HG03432 (cell line): ENCODE results near the gene KIAA1549.

Experiments used
- ATAC-seq: cut with Tn5 transposase; IDR thresholded peaks from one replicate; pipeline ENCODE4 v1.9.1; 2021; ENCODE audit warnings: mild to moderate bottlenecking, moderate library complexity; ENCODE audit not compliant: unreplicated experiment

KIAA1549 gene

GRCh38 chr7:138861051-138861450 is 120.1 kb downstream of the KIAA1549 start:
- ATAC-seq: no peak

- ATAC-seq: no peak
These were observed 123.5 kb downstream of the KIAA1549 start for GRCh38 chr7:138857728-138858127.

- ATAC-seq: no peak
These were observed 127.0 kb downstream of the KIAA1549 start for GRCh38 chr7:138854115-138854645.

GRCh38 chr7:138853448-138853847 is 127.7 kb downstream of the KIAA1549 start:
- ATAC-seq: no peak

- ATAC-seq: no peak
These were observed 128.7 kb downstream of the KIAA1549 start for GRCh38 chr7:138852469-138852868.

- ATAC-seq: no peak
These were observed 131.5 kb downstream of the KIAA1549 start for GRCh38 chr7:138849701-138850100.

- no peak for ATAC-seq
These were observed 132.9 kb downstream of the KIAA1549 start for GRCh38 chr7:138848056-138848980.

- no peak for ATAC-seq
These were observed 135.5 kb downstream of the KIAA1549 start for GRCh38 chr7:138845711-138846110.

GRCh38 chr7:138843632-138844580 is 137.3 kb downstream of the KIAA1549 start:
- no peak for ATAC-seq

GRCh38 chr7:138842111-138842510 is 139.1 kb downstream of the KIAA1549 start:
- ATAC-seq: no peak

GRCh38 chr7:138838166-138838565 is 143.0 kb downstream of the KIAA1549 start:
- no peak for ATAC-seq

- ATAC-seq: no peak
These were observed 143.6 kb downstream of the KIAA1549 start for GRCh38 chr7:138837627-138838026.

GRCh38 chr7:138835087-138835486 is 146.1 kb downstream of the KIAA1549 start:
- no peak for ATAC-seq

GRCh38 chr7:138834583-138834982 is 146.6 kb downstream of the KIAA1549 start:
- ATAC-seq: no peak

- no peak for ATAC-seq
These were observed 147.6 kb downstream of the KIAA1549 start for GRCh38 chr7:138833596-138833995.

GRCh38 chr7:138832966-138833365 is 148.2 kb downstream of the KIAA1549 start:
- no peak for ATAC-seq

GRCh38 chr7:138829335-138829734 is 151.9 kb downstream of the KIAA1549 start:
- ATAC-seq: no peak

- ATAC-seq: no peak
These were observed 152.9 kb downstream of the KIAA1549 start for GRCh38 chr7:138828302-138828701.

- ATAC-seq: no peak
These were observed 156.0 kb downstream of the KIAA1549 start for GRCh38 chr7:138825049-138825721.

GRCh38 chr7:138822867-138823535 is 158.2 kb downstream of the KIAA1549 start:
- no peak for ATAC-seq
